Islet of Langerhans (tissue), 1 donor: Measurements from ENCODE around the gene BAIAP2L1.
"Not testable (repeated sequence)": the region's sequence is repeated elsewhere in the genome, so short reads cannot be mapped to it uniquely, and the experiment has no call there.

ENCODE experiments used
- FAIRE-seq: peaks from one replicate; lab custom pipeline; 2011; peaks lifted over from hg19 to GRCh38; lab: Jason Lieb, UNC

Gene BAIAP2L1

GRCh38 chr7:98398567-98399372, 2.1 kb downstream of the BAIAP2L1 start:
- no peak for FAIRE-seq

DNA sequence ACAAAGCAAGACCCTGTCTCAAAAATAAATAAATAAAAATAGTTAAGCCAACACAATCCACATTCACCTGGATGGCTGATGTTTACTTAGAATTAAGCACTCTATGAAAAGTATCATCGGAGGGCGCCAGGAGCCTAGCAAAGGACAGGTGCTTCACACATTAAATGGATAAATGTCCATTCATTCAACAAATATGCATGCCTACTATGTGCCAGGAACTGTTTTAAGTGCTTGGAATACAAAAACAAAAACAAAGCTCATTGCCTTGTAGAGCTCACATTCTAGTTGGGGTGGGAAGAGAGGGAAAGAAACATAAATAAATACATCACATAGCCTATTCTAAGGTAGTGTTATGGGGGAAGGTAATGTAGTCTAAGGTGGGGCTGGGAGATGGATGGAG, 4.1 kb downstream of the BAIAP2L1 start:
- FAIRE-seq = no peak

- FAIRE-seq = no peak
Observed at GRCh38 chr7:98395951-98396350, 4.9 kb downstream of the BAIAP2L1 start.

DNA sequence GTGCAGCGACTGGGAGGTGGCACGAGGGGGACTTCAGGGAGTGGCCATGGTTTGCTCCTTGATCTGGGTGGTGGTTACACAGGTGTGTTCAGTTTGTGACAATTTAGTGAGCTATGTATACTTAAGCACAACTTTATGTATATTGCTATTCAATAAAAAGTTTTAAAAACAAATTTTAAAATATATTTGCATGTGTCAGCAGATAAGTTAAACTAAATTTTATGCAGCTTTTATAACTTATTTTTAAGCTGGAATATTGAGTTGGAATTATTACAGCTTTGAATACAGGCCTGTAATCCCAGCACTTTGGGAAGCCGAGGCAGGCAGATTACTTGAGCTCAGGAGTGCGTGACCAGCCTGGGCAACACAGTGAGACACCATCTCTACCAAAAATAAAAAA, 5.4 kb downstream of the BAIAP2L1 start:
- no peak for FAIRE-seq

- no peak for FAIRE-seq
Observed at GRCh38 chr7:98394377-98394836, 6.5 kb downstream of the BAIAP2L1 start.

DNA sequence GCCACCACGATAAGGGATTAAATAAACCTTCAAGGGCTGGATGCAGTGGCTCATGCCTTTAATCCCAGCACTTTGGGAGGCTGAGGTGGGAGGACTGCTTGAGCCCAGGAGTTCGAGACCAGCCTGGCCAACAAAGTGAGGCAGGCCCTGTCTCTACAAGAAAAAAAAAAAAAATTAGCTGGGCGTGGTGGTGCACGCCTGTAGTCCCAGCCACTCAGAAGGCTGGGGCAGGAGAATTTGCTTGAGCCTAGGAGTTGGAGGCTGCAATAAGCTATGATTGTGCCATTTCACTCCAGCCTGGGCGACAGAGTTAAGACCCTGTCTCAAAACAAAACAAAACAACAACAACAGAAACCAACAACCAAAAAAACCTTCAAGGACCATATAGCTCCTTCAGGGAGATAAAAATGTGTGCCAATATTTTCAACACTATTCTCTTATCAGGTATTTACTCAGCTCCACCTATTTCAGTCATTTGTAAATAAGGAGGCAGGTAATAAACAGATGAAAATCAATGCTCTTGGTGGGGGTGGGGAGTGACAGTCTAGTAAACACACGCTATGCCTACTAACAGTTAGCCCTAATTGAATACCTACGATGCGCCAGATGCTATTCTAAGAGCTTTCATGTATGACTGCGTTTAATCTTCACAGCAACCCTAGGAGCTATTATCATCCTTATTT, 13.2 kb downstream of the BAIAP2L1 start:
- no peak for FAIRE-seq

DNA sequence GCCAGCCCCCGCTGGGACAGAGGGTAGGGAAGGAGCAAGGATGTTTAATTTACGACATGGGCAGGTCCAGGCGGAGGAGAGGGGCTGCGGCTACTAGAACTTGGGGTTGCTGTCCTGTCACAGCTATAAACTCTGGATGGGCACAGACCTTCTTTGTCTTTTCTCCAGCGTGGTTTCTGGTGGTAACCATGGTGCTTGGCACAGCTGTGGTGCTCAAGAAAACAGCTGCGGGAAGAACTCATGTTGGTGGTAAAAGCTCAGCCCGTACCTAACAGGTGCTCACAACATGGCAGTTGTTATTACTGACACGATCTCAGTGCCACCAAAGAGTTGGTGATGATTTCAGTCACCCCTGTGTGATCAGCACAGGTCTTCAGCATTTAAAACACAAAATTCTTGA, 13.8 kb downstream of the BAIAP2L1 start:
- no peak for FAIRE-seq

- FAIRE-seq = not testable (repeated sequence)
Observed at GRCh38 chr7:98385532-98385931, 15.4 kb downstream of the BAIAP2L1 start.

GRCh38 chr7:98378210-98378819, 22.6 kb downstream of the BAIAP2L1 start:
- FAIRE-seq = no peak

DNA sequence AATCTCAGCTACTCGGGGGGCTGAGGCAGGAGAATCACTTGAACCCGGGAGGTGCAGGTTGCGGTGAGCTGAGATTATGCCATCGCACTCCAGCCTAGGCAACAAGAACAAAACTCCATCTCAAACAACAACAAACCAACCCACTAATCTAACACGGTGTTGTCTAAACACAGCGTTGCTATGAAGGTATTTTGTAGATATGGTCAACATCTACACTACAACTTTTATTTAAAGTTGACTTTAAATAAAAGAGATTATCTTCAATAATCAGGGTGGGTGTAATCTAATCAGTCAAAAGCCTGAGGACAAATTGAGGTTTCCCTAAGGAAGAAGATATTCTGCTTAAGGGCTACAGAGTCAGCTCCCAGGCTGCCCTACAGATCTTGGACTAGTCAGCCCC, 24.2 kb downstream of the BAIAP2L1 start:
- FAIRE-seq = no peak

DNA sequence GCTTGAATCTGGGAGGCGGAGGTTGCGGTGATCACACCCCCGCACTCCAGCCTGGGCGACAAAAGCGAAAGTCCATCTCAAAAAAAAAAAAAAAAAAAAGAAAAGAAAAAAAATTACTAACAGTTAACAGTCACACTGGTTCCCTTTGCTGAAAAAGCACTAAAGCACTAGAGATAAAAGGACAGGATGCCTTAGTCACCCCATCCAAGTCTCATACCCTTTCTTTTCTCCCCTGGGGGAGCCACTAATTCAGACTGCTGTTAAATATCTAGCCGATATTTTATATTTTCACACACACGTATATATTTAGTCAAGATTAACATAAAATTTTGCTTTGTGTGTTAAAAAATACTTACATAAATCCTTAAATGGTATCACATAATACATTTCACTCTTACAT, 25.2 kb downstream of the BAIAP2L1 start:
- FAIRE-seq = no peak

- no peak for FAIRE-seq
Observed at GRCh38 chr7:98374285-98374680, 26.6 kb downstream of the BAIAP2L1 start.

GRCh38 chr7:98372993-98373392, 27.9 kb downstream of the BAIAP2L1 start:
- no peak for FAIRE-seq

- no peak for FAIRE-seq
Observed at GRCh38 chr7:98369726-98370125, 31.2 kb downstream of the BAIAP2L1 start.

DNA sequence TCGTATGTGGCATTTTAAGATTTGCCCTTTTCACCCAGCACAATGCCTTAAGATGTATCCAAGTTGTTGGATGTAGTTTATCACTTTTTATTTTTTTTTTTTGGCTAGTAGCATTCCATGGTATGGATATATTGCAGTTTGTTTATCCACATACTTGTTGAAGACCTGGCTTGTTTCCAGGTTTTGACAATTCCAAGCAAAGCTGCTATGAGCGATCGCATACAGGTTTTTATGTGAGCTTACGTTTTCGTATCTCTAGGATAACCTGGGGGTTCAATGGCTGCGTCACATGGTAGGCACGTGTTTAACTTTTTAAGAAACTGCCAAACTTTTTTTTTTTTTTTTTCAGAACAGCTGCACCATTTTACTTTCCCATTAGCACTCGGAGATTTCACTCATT, 32.2 kb downstream of the BAIAP2L1 start:
- FAIRE-seq = no peak

- FAIRE-seq = no peak
Observed at GRCh38 chr7:98366562-98366938, 34.3 kb downstream of the BAIAP2L1 start.

GRCh38 chr7:98365863-98366561, 34.9 kb downstream of the BAIAP2L1 start:
- FAIRE-seq = no peak

DNA sequence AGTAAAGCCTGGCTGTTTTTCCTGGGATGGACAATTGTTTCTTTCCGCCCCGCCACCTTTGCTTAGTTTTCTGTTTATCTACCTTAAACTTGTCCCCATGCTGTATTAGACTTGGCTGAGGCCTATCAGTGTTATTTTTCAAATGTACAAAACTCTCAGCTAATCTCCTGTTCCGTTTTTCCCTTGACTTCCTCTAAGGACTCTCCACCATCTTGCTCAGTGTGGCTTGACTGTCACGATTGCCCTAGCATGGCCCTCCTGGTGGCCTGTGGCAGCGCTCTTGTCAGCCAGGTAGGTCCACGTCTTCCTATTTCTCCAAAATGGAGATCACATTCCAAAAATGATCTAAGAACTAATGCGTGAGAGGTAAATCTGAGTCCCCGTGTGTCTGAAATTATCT, 36.7 kb downstream of the BAIAP2L1 start:
- no peak for FAIRE-seq

DNA sequence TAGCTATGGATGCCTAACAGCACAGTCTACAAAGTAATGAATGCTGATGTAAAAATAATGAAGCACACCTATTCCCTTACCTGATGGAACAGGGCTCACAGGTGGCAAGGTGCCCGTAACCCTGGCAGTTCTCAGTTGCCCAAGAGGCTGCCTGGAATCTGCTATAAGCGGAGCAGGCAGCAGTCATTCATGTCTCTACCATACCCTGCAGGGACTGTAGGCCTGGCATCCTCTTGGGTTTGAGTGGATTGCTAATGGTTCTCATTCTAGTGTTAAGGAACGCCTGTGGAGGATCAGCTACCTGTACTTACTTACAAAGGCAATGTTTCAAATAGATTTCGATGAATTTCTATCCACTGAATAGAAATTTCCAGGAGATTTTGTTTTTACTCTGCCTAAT, 38.4 kb downstream of the BAIAP2L1 start:
- FAIRE-seq = no peak

DNA sequence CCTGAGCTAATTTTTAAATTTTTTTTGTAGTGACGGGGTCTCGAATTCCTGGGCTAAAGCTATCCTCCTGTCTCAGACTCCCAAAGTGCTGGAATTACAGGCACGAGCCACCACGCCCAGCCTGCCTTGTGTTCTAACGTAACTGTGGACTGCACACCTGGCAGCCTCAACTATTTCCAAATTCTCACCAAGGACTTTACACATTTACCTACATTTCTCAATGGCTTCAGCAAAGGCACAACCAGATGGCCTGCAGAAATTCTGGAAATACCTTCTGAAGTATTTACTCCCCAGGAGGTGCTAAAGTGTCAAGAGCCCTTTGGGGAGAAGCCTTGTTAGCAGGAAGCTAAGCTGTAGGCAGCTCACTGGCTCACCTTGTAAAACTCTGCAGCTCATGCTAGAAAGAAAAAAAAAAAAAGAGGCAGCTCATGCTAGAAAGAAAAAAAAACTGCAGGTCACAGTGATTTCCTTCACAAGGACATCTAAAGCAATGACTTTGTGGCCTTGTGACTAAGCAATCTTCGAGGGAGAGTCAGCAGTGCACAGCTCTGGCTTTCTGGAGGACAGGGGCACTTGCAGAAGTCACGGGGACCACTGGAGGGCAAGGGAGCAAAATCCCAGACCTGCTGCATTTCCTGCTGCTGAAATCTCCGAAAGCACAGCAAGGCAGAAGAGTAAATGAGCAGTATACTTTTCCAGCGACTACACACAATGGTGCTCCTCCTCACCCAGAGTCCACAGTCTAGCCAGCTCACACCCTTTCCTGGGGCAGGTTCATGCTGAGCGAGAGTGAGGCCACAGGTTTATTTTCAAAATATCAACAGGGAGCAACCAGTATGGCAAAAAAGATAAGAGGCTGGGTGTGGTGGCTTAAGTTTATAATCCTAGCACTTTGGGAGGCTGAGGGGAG, 40.4 kb downstream of the BAIAP2L1 start:
- no peak for FAIRE-seq

- FAIRE-seq = no peak
Observed at GRCh38 chr7:98359395-98359794, 41.5 kb downstream of the BAIAP2L1 start.

DNA sequence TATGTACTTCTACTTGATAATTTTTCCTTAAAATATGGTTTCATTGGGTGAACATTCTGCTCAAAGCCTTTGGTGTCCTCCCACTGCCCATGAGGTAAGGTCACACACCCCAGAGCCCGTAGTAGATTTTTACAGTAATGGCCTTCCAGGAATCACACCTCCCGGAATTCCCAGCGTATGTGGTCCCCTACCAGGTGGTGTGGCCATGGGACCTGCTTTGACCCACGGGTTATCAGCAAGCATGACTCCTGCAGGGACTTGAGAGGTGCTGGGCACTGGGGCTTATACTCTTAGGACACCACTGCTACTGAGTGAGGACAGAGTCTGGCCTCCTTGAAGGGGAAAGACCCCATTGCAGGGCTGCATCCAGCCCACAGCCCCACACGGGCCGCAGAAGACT, 42.2 kb downstream of the BAIAP2L1 start:
- no peak for FAIRE-seq
